ENCODE data around the gene MYO1A. TPM values are rescaled to one million over a fixed set of nuclear protein-coding genes. Genes with fewer than 3 reads are reported as not detected.
"Not testable (repeated sequence)": the region's sequence is repeated elsewhere in the genome, so short reads cannot be mapped to it uniquely, and the experiment has no call there.

Gene MYO1A
- total and polyA plus RNA-seq, 8 donors: 0.70 to 97.3 (median 17.4) TPM

DNA sequence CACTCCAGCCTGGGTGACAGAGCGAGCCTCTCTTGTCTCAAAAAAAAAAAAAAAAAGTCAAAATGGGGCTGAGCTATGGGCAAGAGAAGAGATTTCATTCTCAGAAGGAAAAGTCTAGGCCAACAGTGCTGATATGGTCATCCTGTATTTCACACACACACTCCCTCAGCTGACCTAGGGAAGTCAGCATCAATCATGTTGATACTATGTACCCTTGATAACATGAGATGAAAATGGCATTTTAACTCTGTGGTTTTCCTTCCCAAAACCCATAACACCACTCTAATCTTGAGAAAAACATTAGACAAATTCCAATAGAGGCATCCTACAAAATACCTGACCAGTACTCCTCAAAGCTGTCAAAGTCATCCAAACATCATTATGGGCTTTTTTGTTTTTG is 30.9 kb upstream of the MYO1A start:
- peak overlapping the region in 1 of 5 donors; percentile 4 for H3K27ac ChIP-seq
- TF ChIP-seq EP300 (IDR thresholded peaks at IDR 0.05) (no peak), POLR2A (IDR thresholded peaks at IDR 0.05) (no peak), POLR2AphosphoS5 (IDR thresholded peaks at IDR 0.05) (no peak), CTCF (IDR thresholded peaks at IDR 0.05) (no peak)
- no peak for DNase-seq
- 83 to 100% (median 94%) methylated on average over 1 of the region's 1 CpG for WGBS, 5 donors
- no peaks in the 10 kb centered on the region for H3K27me3 ChIP-seq
- H3K4me1 ChIP-seq: peaks cover 12 to 39% (median 25%) of the 10 kb centered on the region in 4 donors
- intact Hi-C loops (cut with DNase I; ENCODE audit: low total_unique reads): no loop called here
- H3K9me3 ChIP-seq: no peaks in the 10 kb centered on the region
- no peak overlapping the region for H3K4me3 ChIP-seq
- H3K36me3 ChIP-seq: no peaks in the 10 kb centered on the region

- H3K27me3 ChIP-seq: no peaks in the 10 kb centered on the region
- no peak for TF ChIP-seq POLR2AphosphoS5 (IDR thresholded peaks at IDR 0.05)
- TF ChIP-seq POLR2A (IDR thresholded peaks at IDR 0.05): no peak
- no peak for TF ChIP-seq CTCF (IDR thresholded peaks at IDR 0.05)
- TF ChIP-seq EP300 (IDR thresholded peaks at IDR 0.05): no peak
- no peak overlapping the region for H3K4me3 ChIP-seq
- DNase-seq: no peak
- peaks cover 12 to 30% (median 19%) of the 10 kb centered on the region in 4 donors for H3K4me1 ChIP-seq
- intact Hi-C loops (cut with DNase I; ENCODE audit: low total_unique reads): no loop called here
- peak overlapping the region; percentile 42 to 87 (median 84) for H3K27ac ChIP-seq
- no peaks in the 10 kb centered on the region for H3K36me3 ChIP-seq
- 75 to 100% (median 80%) methylated on average over 1 of the region's 1 CpG for WGBS, 5 donors
- no peaks in the 10 kb centered on the region for H3K9me3 ChIP-seq
Observed at GRCh38 chr12:57079821-57080220, 29.9 kb upstream of the MYO1A start.

DNA sequence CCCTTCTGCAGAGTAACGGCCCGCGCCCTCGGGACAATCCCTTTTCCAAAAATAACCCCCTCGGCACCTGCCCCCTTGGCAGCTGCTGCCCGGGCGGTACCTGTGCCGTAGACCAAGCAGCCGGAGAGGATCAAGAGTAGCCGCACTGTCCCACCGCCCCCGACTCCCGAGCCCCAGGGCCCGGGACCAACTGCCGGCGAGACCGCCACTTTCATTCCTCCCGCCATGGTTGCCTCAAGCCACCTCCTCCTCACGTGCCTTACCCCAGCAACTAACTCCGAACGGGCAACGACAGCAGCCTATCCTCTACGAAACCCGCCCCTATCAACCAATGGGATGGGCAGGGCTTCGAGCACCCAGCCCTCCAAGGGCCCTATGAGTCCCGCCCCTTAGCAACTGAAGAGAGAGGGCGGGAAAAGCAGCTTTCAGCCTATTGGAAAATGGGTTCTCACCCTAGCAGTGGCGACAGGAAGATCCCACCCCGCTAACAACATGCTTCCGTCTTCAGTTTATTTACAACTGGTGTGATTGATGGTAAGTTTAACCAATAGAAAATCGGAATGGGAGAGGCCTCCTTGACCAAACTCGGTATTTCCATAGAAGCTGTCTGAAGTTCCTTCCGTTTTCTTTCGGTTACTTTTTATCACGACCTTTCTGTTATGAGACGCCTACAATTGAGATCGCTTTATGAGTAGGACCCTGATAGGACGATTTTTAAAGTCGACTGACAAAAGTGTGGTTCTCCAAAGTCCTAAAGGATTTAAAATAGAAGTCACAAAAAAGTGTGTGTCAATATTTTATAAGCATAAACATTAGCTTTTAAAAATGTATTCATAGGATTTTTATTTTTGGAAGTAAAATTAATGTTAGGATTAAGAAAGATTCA is 28.8 kb upstream of the MYO1A start, which contains the start of gene NEMP1:
Gene NEMP1, minus strand, starts transcription at position 273 of the 886 bp plus-strand sequence. Its CDS starts 46 bp downstream, at position 227.
- intact Hi-C loops (cut with DNase I; ENCODE audit: low total_unique reads): no loop called here
- Histone ChIP-seq H3K9me3 (no peaks in the 10 kb centered on the region), H3K4me1 (peaks cover 12 to 31% (median 19%) of the 10 kb centered on the region in 4 donors), H3K36me3 (no peaks in the 10 kb centered on the region), H3K27me3 (no peaks in the 10 kb centered on the region), H3K27ac (peak within 1 kb of the TSS; percentile 34 to 87 (median 85)), H3K4me3 (peak within 1 kb of the TSS; percentile 55 to 95 (median 77))
- TF ChIP-seq POLR2AphosphoS5 (IDR thresholded peaks at IDR 0.05) (peak in 2 of 3 donors; percentile 2 to 90), POLR2A (IDR thresholded peaks at IDR 0.05) (no peak)
- DNase-seq: peak; percentile 96 to 100
- WGBS, 5 donors: 0 to 1% (median 0%) methylated on average over 20 to 39 of the region's 39 CpGs

GRCh38 chr12:57073566-57074450 is 23.9 kb upstream of the MYO1A start:
- DNase-seq; H3K4me3 ChIP-seq; H3K9me3 ChIP-seq; intact Hi-C loops (cut with DNase I; ENCODE audit: low total_unique reads); H3K27me3 ChIP-seq: not testable (repeated sequence)
- peaks cover 0 to 26% (median 21%) of the 10 kb centered on the region in 4 donors for H3K36me3 ChIP-seq
- WGBS, 5 donors: 89 to 100% (median 96%) methylated on average over 6 of the region's 6 CpGs
- H3K4me1 ChIP-seq: peaks cover 11 to 41% (median 24%) of the 10 kb centered on the region in 4 donors
- H3K27ac ChIP-seq: peak overlapping the region in 2 of 5 donors; percentile 55 to 68

- intact Hi-C loops (cut with DNase I; ENCODE audit: low total_unique reads): no loop called here
- H3K27ac ChIP-seq: peak overlapping the region in 2 of 5 donors; percentile 17 to 68
Observed at GRCh38 chr12:57072661-57073060, 22.7 kb upstream of the MYO1A start.

More at GRCh38 chr12:57072661-57073060, 22.7 kb upstream of the MYO1A start:
- WGBS, 5 donors: 63 to 89% (median 80%) methylated on average over 2 of the region's 2 CpGs
- no peaks in the 10 kb centered on the region for H3K27me3 ChIP-seq
- DNase-seq: no peak
- H3K4me1 ChIP-seq: peaks cover 3 to 35% (median 18%) of the 10 kb centered on the region in 4 donors
- H3K9me3 ChIP-seq: no peaks in the 10 kb centered on the region
- H3K4me3 ChIP-seq: no peak overlapping the region
- peaks cover 0 to 35% (median 28%) of the 10 kb centered on the region in 4 donors for H3K36me3 ChIP-seq
- TF ChIP-seq EP300 (IDR thresholded peaks at IDR 0.05) (no peak), POLR2AphosphoS5 (IDR thresholded peaks at IDR 0.05) (no peak), POLR2A (IDR thresholded peaks at IDR 0.05) (no peak), CTCF (IDR thresholded peaks at IDR 0.05) (no peak)

All from stomach (tissue), 9 donors.